ENCODE measurements around the gene SULT2A1. TPM values are rescaled to one million over a fixed set of nuclear protein-coding genes. Genes with fewer than 3 reads are reported as not detected.

SULT2A1 gene
- total RNA-seq, 1 donor from 2014 or later: not detected

DNA sequence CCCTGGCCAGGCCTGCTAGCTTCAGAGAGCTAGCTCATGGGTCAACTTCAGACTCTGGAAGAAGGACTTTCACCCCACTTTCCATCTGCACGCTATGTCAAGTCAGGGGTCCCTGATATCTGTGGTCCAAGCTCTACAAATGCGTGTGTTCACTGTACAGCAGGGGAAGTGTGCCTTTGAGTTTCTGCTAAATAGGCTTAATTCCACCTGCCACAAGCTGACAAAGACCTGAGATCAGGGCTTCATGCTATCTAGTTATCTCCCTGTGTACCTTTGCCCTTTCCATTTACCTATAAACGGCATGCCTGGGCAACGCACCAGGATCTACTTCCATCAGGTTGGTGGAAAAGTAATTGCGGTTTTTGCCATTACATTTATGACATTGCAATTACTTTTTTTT is 10.7 kb upstream of the SULT2A1 start:
- TF ChIP-seq, protein P1, sequence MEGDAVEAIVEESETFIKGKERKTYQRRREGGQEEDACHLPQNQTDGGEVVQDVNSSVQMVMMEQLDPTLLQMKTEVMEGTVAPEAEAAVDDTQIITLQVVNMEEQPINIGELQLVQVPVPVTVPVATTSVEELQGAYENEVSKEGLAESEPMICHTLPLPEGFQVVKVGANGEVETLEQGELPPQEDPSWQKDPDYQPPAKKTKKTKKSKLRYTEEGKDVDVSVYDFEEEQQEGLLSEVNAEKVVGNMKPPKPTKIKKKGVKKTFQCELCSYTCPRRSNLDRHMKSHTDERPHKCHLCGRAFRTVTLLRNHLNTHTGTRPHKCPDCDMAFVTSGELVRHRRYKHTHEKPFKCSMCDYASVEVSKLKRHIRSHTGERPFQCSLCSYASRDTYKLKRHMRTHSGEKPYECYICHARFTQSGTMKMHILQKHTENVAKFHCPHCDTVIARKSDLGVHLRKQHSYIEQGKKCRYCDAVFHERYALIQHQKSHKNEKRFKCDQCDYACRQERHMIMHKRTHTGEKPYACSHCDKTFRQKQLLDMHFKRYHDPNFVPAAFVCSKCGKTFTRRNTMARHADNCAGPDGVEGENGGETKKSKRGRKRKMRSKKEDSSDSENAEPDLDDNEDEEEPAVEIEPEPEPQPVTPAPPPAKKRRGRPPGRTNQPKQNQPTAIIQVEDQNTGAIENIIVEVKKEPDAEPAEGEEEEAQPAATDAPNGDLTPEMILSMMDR (IDR thresholded peaks at IDR 0.05; ENCODE audit: insufficient read depth, low read length, severe bottlenecking): no peak
- Histone ChIP-seq H3K27me3 (ENCODE audit: control insufficient read depth, insufficient read depth, low read length) (no peaks in the 10 kb centered on the region), H3K4me3 (ENCODE audit: low read depth, low read length) (no peak overlapping the region), H3K36me3 (ENCODE audit: control insufficient read depth, insufficient read depth, low read length) (no peaks in the 10 kb centered on the region)
- DNase-seq (ENCODE audit: low read depth) (no peak), FAIRE-seq (no peak)

DNA sequence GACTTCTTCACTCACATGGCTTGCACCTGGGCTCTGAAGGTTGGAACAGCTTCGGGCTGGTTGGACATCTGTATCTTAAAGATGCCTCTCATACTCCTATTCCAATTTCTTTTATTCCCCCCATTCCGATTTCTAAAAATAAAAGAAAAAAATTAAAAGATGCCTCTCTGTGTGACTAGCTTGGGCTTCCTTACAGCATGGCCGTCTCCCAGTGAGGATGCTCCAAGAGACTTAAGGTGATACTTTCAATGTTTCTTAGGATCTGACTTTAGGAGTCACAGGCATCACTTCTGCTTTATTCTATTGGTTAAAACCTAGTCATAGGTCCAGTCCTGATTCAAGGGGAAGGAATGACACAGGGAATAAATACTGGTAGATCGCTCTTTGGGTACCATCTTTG is 9.9 kb upstream of the SULT2A1 start:
- no peak for FAIRE-seq
- H3K27me3 ChIP-seq (ENCODE audit: control insufficient read depth, insufficient read depth, low read length): no peaks in the 10 kb centered on the region

DNA sequence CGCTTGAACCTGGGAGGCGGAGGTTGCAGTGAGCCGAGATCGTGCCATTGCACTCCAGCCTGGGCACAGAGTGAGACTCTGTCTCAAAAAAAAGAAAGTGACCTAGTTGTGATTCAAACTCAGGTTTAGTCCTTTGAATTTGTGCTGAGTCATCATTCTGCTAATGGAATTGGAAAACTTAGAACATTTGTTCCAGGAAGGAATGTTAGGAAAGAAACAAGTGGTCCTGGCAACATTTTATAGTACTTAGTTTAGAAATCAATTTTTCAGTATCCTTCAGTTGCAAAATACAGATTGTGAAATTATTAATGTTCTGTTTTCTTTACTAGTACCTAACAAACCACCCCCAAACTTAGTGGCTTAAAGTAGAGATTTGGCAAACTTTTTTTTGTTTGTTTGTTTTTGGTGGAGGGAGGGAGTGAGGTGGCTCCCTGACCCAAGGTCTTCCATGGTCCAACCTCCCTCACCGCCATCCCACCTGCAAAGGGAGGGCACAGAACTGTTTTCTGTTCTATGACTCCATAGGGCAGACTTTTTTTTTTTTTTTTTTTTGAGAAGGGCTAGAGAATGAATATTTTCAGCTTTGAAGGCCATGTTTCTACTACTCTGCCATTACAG is 9.2 kb upstream of the SULT2A1 start:
- TF ChIP-seq, protein P1 (IDR thresholded peaks at IDR 0.05; ENCODE audit: insufficient read depth, low read length, severe bottlenecking): no peak
- Histone ChIP-seq H3K36me3 (ENCODE audit: control insufficient read depth, insufficient read depth, low read length) (no peaks in the 10 kb centered on the region), H3K27me3 (ENCODE audit: control insufficient read depth, insufficient read depth, low read length) (no peaks in the 10 kb centered on the region), H3K4me3 (ENCODE audit: low read depth, low read length) (no peak overlapping the region)
- no peak for FAIRE-seq
- no peak for DNase-seq (ENCODE audit: low read depth)

More for the DNA sequence above, 9.9 kb upstream of the SULT2A1 start:
- TF ChIP-seq, protein P1 (IDR thresholded peaks at IDR 0.05; ENCODE audit: insufficient read depth, low read length, severe bottlenecking): no peak
- Histone ChIP-seq H3K36me3 (ENCODE audit: control insufficient read depth, insufficient read depth, low read length) (no peaks in the 10 kb centered on the region), H3K4me3 (ENCODE audit: low read depth, low read length) (no peak overlapping the region)
- DNase-seq (ENCODE audit: low read depth): no peak

DNA sequence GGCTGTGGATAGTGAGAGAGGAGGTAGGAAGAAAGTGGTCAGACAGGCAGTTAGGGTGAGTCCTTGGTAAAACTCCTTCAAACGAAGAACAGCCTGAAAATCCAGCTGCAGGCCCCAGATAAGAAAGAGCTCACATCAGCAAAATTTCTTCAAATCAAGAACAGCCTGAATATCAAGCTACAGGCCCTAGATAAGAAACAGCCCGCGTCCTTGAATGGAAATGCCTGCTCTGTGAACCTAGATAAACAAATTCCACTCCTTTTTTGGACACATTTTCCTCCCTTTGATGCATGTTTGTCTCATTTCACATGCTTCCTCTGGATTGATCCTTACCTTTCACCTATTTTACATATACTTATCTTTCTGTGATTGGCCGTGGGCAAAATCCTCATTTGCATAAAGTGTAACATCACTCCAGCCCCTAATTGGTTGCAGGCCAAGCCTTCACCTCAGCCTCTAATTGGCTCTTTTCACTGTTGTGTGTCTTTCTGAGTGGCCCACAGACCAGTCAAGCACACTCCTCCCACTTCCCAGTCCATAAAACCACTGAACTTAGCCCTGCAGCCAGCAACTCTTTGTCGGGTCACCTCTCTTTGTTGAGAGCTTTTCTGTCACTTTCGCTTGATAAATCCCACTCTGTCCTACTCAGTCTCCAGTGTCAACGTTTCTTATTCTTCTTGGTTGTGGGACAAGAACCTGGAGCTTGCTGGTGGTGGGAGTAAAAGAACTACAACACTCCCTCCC is 6.0 kb upstream of the SULT2A1 start:
- TF ChIP-seq, protein P1 (IDR thresholded peaks at IDR 0.05; ENCODE audit: insufficient read depth, low read length, severe bottlenecking): no peak
- H3K27me3 ChIP-seq (ENCODE audit: control insufficient read depth, insufficient read depth, low read length): no peaks in the 10 kb centered on the region
- DNase-seq (ENCODE audit: low read depth) (peak; percentile 5), FAIRE-seq (no peak)
- no peaks in the 10 kb centered on the region for H3K36me3 ChIP-seq (ENCODE audit: control insufficient read depth, insufficient read depth, low read length)
- H3K4me3 ChIP-seq (ENCODE audit: low read depth, low read length): no peak overlapping the region

DNA sequence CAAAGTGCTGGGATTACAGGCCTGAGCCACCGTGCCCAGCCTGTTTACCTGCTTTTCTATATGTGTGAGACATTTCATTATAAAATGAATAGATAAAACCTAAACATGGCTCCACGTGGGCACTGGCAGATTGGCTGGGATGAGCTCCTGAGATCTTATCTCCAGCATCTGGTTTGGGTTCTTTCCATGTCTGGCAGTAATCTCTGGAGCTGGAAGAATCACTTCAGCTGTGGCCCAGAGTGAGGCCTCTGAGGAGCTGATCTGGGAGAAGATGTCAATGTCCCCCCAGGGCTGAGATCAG is 5.5 kb upstream of the SULT2A1 start:
- Histone ChIP-seq H3K27me3 (ENCODE audit: control insufficient read depth, insufficient read depth, low read length) (no peaks in the 10 kb centered on the region), H3K36me3 (ENCODE audit: control insufficient read depth, insufficient read depth, low read length) (no peaks in the 10 kb centered on the region), H3K4me3 (ENCODE audit: low read depth, low read length) (no peak overlapping the region)
- DNase-seq (ENCODE audit: low read depth): no peak
- no peak for FAIRE-seq
- TF ChIP-seq, protein P1 (IDR thresholded peaks at IDR 0.05; ENCODE audit: insufficient read depth, low read length, severe bottlenecking): no peak
